NCI-H128 (cell line): ENCODE measurements around the gene CSNK1E.

Experiments used
- DNase-seq: peaks from one replicate; lab custom pipeline; 2025; ENCODE audit not compliant: unreplicated experiment; lab: John Stamatoyannopoulos, UW

CSNK1E gene

GRCh38 chr22:38335077-38335476 is 17.8 kb upstream of the CSNK1E start:
- no peak for DNase-seq

DNA sequence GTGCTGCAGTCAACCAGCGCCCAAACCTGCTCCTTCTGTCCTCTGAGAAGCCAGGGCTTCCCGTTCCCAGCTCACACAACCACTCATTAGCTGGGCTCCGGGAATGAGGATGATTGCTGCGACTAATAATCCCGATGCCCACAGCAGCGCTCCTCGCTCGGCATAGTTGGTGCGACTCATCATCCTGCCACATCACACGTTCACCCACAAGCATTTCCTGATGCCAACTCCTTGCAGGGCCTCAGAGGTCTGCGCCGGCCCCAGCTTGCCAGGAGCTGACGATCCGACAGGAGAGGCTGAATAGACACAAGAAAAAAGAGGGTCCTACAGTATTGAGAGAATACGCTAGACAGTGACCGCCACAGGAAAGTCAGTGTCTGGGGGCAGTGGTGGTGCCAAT is 10.6 kb upstream of the CSNK1E start:
- DNase-seq: no peak

GRCh38 chr22:38327396-38327795 is 10.2 kb upstream of the CSNK1E start:
- DNase-seq: no peak

GRCh38 chr22:38325587-38325986 is 8.4 kb upstream of the CSNK1E start:
- no peak for DNase-seq

- DNase-seq: no peak
Measured at GRCh38 chr22:38320605-38321402, 3.6 kb upstream of the CSNK1E start.

DNA sequence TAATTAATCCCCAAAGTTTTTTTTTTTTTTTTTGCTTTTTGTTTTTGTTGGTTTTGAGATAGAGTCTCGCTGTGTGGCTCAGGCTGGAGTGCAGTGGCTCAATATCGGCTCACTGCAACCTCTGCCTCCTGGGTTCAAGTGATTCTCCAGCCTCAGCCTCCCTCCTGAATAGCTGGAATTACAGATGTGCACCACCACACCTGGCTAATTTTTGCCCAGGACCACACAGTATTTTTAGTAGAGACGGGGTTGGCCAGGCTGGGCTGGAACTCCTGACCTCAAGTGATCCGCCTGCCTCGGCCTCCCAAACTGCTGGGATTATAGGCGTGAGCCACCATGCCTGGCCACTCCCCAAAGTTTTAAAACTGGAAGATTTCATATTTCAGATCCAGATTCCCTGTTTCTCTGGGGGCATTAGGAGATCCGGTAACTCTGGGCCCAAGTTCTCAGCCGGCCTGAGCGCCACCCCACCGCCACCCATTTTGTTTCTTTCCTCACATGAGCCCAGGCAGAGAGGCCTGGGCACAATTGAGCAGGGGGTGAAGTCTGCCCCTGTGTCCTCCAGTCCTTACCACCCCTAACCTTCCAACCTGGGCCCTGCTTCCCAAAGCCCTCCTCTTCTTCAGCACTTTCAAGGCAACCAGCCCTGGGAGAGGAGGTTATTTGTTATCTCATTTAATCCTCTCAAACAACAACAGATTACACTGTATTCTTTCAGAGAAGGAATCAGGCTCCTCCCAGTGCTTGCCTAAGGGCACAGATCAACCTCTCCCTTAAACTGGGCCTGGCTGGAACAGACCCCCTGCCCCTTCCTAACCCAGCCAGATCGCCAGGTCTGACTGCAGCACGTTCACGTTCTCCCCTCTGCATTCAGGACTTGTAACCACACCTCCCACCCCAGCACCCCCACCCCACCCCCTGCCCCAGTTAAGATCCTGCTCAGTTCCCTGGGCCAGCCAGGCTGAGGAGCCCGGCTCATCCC is 1.9 kb upstream of the CSNK1E start:
- no peak for DNase-seq

- DNase-seq: no peak
Measured at GRCh38 chr22:38317995-38318715, 922 bp upstream of the CSNK1E start.

- DNase-seq: no peak
Measured at GRCh38 chr22:38316364-38317121, 690 bp downstream of the CSNK1E start.

DNA sequence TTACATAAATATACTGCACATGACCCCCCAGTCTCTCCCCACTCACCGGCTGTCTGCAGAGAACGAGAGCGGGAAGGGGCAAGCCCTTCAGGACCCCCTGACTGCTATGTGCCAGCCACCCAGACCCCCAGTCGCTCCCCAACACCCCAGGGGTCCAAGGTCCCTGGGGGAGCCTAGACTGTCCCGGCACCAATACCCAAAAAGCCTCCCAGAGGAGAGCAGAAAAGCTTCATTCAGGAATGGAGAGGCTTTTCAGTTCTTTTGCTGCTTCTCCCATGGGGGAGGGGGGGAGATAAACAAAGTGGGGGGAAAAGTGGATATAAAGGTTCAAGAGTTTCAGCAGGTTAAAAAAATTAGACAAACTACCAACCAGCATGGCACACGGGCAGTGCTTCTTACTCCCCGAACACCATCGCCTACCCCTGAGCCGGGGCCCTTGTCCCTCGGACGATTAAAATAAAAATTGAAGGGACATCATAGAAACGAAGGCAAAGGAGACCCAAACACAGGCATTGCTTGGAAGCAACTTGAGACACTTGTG is 1.3 kb downstream of the CSNK1E start:
- DNase-seq: no peak

DNA sequence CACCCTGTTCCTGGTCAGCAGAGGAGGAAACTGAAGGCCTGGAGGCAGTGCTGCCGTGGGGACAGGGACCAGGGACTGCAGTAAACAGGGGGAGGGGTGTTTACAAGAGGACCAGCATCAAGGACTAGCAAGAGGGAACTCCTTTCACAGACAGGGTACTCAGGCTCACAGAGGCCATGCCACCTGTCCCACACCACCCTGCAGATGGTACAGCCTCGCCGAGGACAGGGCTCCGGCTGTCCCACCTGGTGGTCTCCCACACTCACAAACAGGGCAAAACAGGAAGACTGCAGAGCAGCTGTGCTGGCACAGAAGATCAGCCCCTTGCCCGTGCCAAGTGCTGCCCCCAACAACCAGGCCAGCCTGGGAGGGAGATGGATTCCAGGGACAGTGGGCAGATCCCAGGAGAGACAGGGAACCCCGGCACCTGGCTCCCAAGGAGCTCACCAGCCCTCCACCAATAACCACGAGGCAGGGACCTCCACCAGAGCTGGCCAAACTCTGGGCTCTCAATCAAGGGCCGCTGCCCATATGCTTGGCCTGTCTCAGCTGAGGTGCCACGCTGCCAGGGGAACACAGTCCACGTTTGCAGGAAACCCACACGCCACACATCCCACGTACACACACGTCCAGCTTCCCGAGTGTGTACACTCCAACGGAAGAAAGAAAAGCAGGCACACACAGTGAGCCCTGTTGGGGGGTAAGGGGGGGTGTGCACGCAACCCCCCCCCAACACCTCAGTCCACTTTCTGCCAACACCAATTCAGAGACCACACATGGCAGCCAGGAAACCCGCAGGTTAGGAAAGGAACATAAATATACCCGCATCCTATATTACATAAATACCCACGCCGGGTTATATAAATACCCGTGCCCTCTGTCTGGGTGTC is 2.1 kb downstream of the CSNK1E start:
- DNase-seq: no peak

DNA sequence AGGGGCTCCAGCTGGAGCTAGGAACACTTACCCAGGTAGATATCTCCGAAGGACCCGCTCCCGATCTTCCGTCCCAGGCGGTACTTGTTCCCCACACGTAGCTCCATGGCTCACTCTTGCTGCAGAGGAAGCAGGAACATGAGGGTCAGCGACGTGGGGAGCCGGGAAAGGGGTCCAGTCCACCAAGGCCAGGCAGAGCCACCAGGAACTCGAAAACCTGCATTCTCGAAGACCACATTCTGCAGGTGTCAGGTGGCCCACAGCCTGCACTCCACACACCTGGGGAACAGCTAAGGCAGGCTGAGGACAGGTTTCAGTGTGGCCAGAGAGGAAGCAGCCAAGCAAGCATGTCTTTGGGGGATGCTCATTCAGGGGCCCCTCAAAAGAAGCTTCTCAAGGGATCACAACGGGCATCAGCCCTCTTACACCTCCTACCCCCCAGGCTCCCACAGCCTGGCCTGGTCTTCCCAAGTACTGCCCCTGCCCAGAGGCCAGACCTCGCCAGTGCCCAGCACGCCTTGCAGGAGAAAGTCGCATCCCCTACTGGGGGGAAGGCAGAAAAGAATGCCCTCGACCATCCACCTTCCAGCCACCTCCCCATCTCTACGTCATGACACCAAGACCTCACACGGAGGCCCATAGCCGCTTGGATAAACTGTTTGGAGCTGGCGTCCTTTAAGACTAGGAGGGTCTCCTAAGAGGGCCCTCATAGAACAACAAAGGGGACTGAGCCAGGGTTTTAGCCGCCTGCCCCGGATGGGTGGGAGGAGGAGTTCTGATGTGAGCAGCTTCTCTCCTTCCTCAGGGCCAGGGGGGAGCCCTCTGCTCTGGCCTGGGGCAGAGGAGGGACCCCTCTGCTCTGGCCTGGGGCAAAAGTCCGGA is 2.9 kb downstream of the CSNK1E start:
- no peak for DNase-seq

GRCh38 chr22:38313384-38313955 is 3.8 kb downstream of the CSNK1E start:
- DNase-seq: no peak

- DNase-seq: no peak
Measured at GRCh38 chr22:38312261-38312800, 4.9 kb downstream of the CSNK1E start.

- DNase-seq: no peak
Measured at GRCh38 chr22:38311323-38311620, 6.0 kb downstream of the CSNK1E start.

DNA sequence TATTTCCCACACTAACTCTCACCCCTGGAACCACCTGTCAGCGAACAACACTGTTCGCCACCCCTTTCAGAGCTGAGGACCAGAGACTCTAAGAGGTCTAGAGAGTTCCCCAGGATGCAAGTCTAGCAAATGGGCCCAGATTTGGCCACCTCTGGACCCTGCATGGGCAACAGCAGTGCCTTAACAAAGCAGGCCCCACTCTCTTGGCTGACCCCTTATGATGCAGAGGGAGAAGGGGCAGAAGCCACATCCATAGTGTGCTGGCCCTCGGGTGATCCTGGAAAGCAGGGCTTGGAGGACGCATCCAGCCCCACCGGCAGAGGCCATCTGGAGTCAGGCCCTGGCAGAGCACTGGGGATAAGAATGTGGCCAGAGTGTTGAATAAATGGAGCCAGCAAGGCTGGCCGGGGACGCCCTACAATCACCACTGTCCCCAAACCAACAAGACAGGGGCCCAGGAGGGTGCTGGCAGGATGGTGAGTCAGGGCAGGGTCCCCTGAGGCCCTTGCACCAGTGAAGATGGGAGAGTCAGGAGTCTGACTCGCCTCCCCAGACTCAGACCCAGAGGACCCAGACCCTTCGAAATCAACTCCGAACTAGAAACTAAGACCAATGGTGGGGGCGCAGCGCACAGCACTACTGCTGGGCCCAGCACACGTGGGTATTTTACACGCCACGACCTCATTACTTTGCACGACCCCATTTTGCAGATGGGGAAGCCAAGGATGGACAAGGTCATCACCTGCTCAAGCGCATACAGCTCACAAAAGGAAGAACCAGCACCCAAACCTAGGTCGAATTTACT is 6.5 kb downstream of the CSNK1E start:
- DNase-seq: no peak

DNA sequence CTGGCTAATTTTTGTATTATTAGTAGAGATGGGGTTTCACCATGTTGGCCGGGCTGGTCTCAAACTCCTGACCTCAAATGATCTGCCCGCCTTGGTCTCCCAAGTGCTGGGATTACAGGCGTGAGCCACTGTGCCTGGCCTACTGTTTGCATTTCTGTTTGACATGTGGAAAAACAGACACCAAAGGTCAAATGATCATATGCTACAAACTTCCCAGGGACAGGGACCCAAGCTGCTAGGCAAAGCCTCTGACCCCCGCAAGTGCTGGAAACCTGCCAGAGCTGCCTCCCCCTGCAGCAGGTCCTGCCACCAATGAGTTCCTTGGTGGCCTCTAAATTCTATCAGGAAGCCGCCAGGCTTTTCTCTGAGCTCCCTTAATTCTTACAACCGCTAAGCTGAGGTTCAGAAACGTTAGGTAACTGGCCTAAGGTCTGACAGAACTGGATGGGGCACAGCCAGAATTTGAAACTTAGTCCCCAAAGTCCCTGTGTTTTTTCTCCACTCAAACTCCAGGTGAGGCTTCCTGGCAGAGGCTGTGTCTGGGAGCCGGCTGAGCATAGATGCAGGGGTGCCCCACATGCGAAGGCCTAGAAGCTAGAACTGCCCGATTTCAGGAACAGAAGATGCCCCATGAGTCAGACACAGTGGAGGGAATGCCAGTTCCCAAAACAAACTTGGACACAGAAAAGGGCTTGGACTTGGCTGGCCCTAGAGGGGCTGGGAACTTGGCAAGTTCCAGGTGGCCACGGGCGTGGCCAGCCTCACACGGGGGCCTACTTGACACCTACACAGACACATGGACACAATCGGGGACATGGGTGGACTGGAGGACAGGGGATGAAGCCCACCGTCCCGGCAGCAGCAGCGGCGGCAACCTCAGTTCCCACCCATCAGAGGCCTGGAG is 7.4 kb downstream of the CSNK1E start:
- DNase-seq: no peak
